ENCODE measurements around the gene KIAA1217.

DNA sequence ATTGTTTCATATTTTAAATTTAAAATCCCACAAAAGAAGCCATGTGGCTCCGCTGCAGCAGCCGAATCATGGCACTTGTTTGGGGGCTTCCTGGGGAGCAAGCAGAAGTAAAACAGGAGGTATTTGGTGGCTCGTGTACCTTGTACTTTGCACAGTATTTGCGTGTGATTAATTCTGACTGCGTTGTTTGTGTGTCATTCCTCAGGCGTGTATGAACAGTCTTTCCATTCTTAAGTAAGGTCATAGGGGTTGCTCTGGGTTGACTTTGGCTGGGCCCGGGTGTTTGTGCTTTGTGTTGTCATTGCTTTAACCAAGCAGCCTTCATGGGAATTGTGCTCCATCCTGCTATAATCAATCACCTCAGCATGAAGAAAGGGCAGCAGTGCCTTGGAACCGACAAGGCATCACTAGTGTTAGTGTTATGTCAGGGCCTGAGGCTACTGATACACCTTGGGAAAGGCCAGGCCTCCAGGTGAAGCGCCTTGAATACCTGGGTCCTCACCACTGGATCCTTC, 332.4 kb downstream of the KIAA1217 start:
- TF ChIP-seq POLR2A (IDR thresholded peaks at IDR 0.05), result no peak
- TF ChIP-seq, protein P1, sequence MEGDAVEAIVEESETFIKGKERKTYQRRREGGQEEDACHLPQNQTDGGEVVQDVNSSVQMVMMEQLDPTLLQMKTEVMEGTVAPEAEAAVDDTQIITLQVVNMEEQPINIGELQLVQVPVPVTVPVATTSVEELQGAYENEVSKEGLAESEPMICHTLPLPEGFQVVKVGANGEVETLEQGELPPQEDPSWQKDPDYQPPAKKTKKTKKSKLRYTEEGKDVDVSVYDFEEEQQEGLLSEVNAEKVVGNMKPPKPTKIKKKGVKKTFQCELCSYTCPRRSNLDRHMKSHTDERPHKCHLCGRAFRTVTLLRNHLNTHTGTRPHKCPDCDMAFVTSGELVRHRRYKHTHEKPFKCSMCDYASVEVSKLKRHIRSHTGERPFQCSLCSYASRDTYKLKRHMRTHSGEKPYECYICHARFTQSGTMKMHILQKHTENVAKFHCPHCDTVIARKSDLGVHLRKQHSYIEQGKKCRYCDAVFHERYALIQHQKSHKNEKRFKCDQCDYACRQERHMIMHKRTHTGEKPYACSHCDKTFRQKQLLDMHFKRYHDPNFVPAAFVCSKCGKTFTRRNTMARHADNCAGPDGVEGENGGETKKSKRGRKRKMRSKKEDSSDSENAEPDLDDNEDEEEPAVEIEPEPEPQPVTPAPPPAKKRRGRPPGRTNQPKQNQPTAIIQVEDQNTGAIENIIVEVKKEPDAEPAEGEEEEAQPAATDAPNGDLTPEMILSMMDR (IDR thresholded peaks at IDR 0.05), result no peak
